HG02763 (cell line): ENCODE results near the gene COA3.

Experiments used
- ATAC-seq: cut with Tn5 transposase; IDR thresholded peaks from one replicate; pipeline ENCODE4 v1.9.1; 2021; ENCODE audit warnings: mild to moderate bottlenecking, moderate library complexity; ENCODE audit not compliant: unreplicated experiment

Gene COA3

GRCh38 chr17:42754782-42755181, 43.7 kb downstream of the COA3 start:
- ATAC-seq = no peak

- no peak for ATAC-seq
These were observed 46.9 kb downstream of the COA3 start for GRCh38 chr17:42751628-42752027.

GRCh38 chr17:42750739-42751344, 47.7 kb downstream of the COA3 start:
- no peak for ATAC-seq

- ATAC-seq = no peak
These were observed 49.4 kb downstream of the COA3 start for GRCh38 chr17:42748908-42749798.

GRCh38 chr17:42748202-42748907, 50.1 kb downstream of the COA3 start:
- ATAC-seq = no peak
